ENCODE data around the gene FTO. TPM values are rescaled to one million over a fixed set of nuclear protein-coding genes. Genes with fewer than 3 reads are reported as not detected.

FTO gene
- 101 and 125 TPM in 2 replicates for total RNA-seq (2014; rRNA removed; shearing (Covaris generic); ENCODE audit: low replicate concordance)

GRCh38 chr16:53703590-53704444, at the start of gene FTO, which contains the start of gene RPGRIP1L:
Gene FTO (plus strand): TSS chr16:53704156.
Gene RPGRIP1L (minus strand): TSS chr16:53703859. CDS start chr16:53700723, 3,136 bp downstream.
- peak within 1 kb of the TSS; percentile 69 for H3K27ac ChIP-seq (ENCODE audit: low read length)
- peak; percentile 99 for DNase-seq
- peak within 1 kb of the TSS; percentile 47; the same call in 1 of the 2 replicates for H2AFZ ChIP-seq (ENCODE audit: low read length)
- peaks cover 60% of the 10 kb centered on the region for H3K4me1 ChIP-seq (ENCODE audit: low read length)
- H4K20me1 ChIP-seq (ENCODE audit: insufficient read depth, low read depth, low read length) = no peaks in the 10 kb centered on the region
- peak within 1 kb of the TSS; percentile 78 for H3K9ac ChIP-seq (ENCODE audit: low read length)
- peak within 1 kb of the TSS; percentile 67 for H3K4me2 ChIP-seq (ENCODE audit: low read depth, low read length, poor library complexity, severe bottlenecking)
- peaks cover 79% of the 10 kb centered on the region for H3K79me2 ChIP-seq (ENCODE audit: low read length)
- no peaks in the 10 kb centered on the region for H3K27me3 ChIP-seq (ENCODE audit: low read length)
- no peaks in the 10 kb centered on the region for H3K9me2 ChIP-seq (replicated peaks; ENCODE audit: insufficient read depth, low read length)
- H3K36me3 ChIP-seq (ENCODE audit: insufficient read depth, low read length) = peaks cover 47% of the 10 kb centered on the region
- H3K4me3 ChIP-seq (ENCODE audit: low read length) = peak within 1 kb of the TSS; percentile 68
- 0 out of 2 replicates have a peak, but pooled peaks cover 2% of the 10 kb centered on the region for H3K9me3 ChIP-seq (ENCODE audit: low read length)

GRCh38 chr16:53654946-53655345, 49.0 kb upstream of the FTO start:
- Histone ChIP-seq H3K9me3 (ENCODE audit: low read length) (no peaks in the 10 kb centered on the region), H3K4me1 (ENCODE audit: low read length) (peaks cover 2% of the 10 kb centered on the region; the same call in 1 of the 2 replicates), H3K79me2 (ENCODE audit: low read length) (no peaks in the 10 kb centered on the region), H3K9me2 (replicated peaks; ENCODE audit: insufficient read depth, low read length) (no peaks in the 10 kb centered on the region; the same call in 1 of the 2 replicates), H3K4me2 (ENCODE audit: low read depth, low read length, poor library complexity, severe bottlenecking) (no peak overlapping the region), H3K27ac (ENCODE audit: low read length) (no peak overlapping the region), H3K27me3 (ENCODE audit: low read length) (no peaks in the 10 kb centered on the region), H3K9ac (ENCODE audit: low read length) (no peak overlapping the region), H2AFZ (ENCODE audit: low read length) (no peak overlapping the region), H4K20me1 (ENCODE audit: insufficient read depth, low read depth, low read length) (no peaks in the 10 kb centered on the region), H3K36me3 (ENCODE audit: insufficient read depth, low read length) (peaks cover 57% of the 10 kb centered on the region), H3K4me3 (ENCODE audit: low read length) (no peak overlapping the region)
- no peak for DNase-seq

GRCh38 chr16:53662072-53662471, 41.9 kb upstream of the FTO start:
- DNase-seq = peak; percentile 67
- no peaks in the 10 kb centered on the region for H3K27me3 ChIP-seq (ENCODE audit: low read length)
- peak overlapping the region; percentile 65 for H3K4me2 ChIP-seq (ENCODE audit: low read depth, low read length, poor library complexity, severe bottlenecking)
- peak overlapping the region; percentile 37 for H3K4me3 ChIP-seq (ENCODE audit: low read length)
- peak overlapping the region; percentile 11; the same call in 1 of the 2 replicates for H2AFZ ChIP-seq (ENCODE audit: low read length)
- H3K79me2 ChIP-seq (ENCODE audit: low read length) = no peaks in the 10 kb centered on the region
- peaks cover 45% of the 10 kb centered on the region for H3K4me1 ChIP-seq (ENCODE audit: low read length)
- H3K27ac ChIP-seq (ENCODE audit: low read length) = peak overlapping the region; percentile 85
- H4K20me1 ChIP-seq (ENCODE audit: insufficient read depth, low read depth, low read length) = no peaks in the 10 kb centered on the region
- peaks cover 15% of the 10 kb centered on the region; the same call in 1 of the 2 replicates for H3K36me3 ChIP-seq (ENCODE audit: insufficient read depth, low read length)
- H3K9me3 ChIP-seq (ENCODE audit: low read length) = no peaks in the 10 kb centered on the region
- peak overlapping the region; percentile 33 for H3K9ac ChIP-seq (ENCODE audit: low read length)
- no peaks in the 10 kb centered on the region; the same call in 1 of the 2 replicates for H3K9me2 ChIP-seq (replicated peaks; ENCODE audit: insufficient read depth, low read length)

- Histone ChIP-seq H3K36me3 (ENCODE audit: insufficient read depth, low read length) (0 out of 2 replicates have a peak, but pooled peaks cover 8% of the 10 kb centered on the region), H3K4me1 (ENCODE audit: low read length) (peaks cover 47% of the 10 kb centered on the region), H3K4me3 (ENCODE audit: low read length) (0 out of 2 replicates have a peak overlapping the region, but pooled peaks have one; percentile 5), H4K20me1 (ENCODE audit: insufficient read depth, low read depth, low read length) (no peaks in the 10 kb centered on the region), H3K27me3 (ENCODE audit: low read length) (no peaks in the 10 kb centered on the region), H3K4me2 (ENCODE audit: low read depth, low read length, poor library complexity, severe bottlenecking) (peak overlapping the region; percentile 65), H3K9me3 (ENCODE audit: low read length) (no peaks in the 10 kb centered on the region), H2AFZ (ENCODE audit: low read length) (peak overlapping the region; percentile 40), H3K79me2 (ENCODE audit: low read length) (no peaks in the 10 kb centered on the region), H3K9ac (ENCODE audit: low read length) (peak overlapping the region; percentile 26), H3K27ac (ENCODE audit: low read length) (peak overlapping the region; percentile 85), H3K9me2 (replicated peaks; ENCODE audit: insufficient read depth, low read length) (no peaks in the 10 kb centered on the region)
- peak; percentile 54 for DNase-seq
Measured at GRCh38 chr16:53664724-53665345, 39.1 kb upstream of the FTO start.

GRCh38 chr16:53666786-53667415, 37.1 kb upstream of the FTO start:
- no peaks in the 10 kb centered on the region for H3K9me2 ChIP-seq (replicated peaks; ENCODE audit: insufficient read depth, low read length)
- no peak for DNase-seq
- 0 out of 2 replicates have a peak overlapping the region, but pooled peaks have one; percentile 16 for H3K27ac ChIP-seq (ENCODE audit: low read length)
- no peak overlapping the region for H3K4me3 ChIP-seq (ENCODE audit: low read length)
- H3K4me2 ChIP-seq (ENCODE audit: low read depth, low read length, poor library complexity, severe bottlenecking) = no peak overlapping the region
- H4K20me1 ChIP-seq (ENCODE audit: insufficient read depth, low read depth, low read length) = no peaks in the 10 kb centered on the region
- H3K4me1 ChIP-seq (ENCODE audit: low read length) = peaks cover 54% of the 10 kb centered on the region
- no peaks in the 10 kb centered on the region for H3K27me3 ChIP-seq (ENCODE audit: low read length)
- no peak overlapping the region for H3K9ac ChIP-seq (ENCODE audit: low read length)
- H2AFZ ChIP-seq (ENCODE audit: low read length) = no peak overlapping the region
- H3K79me2 ChIP-seq (ENCODE audit: low read length) = no peaks in the 10 kb centered on the region
- no peaks in the 10 kb centered on the region for H3K9me3 ChIP-seq (ENCODE audit: low read length)
- H3K36me3 ChIP-seq (ENCODE audit: insufficient read depth, low read length) = 0 out of 2 replicates have a peak, but pooled peaks cover 4% of the 10 kb centered on the region

- Histone ChIP-seq H3K4me3 (ENCODE audit: low read length) (no peak overlapping the region), H3K9me3 (ENCODE audit: low read length) (no peaks in the 10 kb centered on the region)
Measured at GRCh38 chr16:53668869-53669268, 35.1 kb upstream of the FTO start.

GRCh38 chr16:53672461-53672860, 31.5 kb upstream of the FTO start:
- H3K4me2 ChIP-seq (ENCODE audit: low read depth, low read length, poor library complexity, severe bottlenecking) = peak overlapping the region; percentile 46
- H3K9ac ChIP-seq (ENCODE audit: low read length) = peak overlapping the region; percentile 26
- no peak overlapping the region for H3K4me3 ChIP-seq (ENCODE audit: low read length)
- 0 out of 2 replicates have a peak overlapping the region, but pooled peaks have one; percentile 21 for H2AFZ ChIP-seq (ENCODE audit: low read length)
- H3K9me3 ChIP-seq (ENCODE audit: low read length) = no peaks in the 10 kb centered on the region
- H3K9me2 ChIP-seq (replicated peaks; ENCODE audit: insufficient read depth, low read length) = no peaks in the 10 kb centered on the region
- no peak for DNase-seq
- no peaks in the 10 kb centered on the region for H3K79me2 ChIP-seq (ENCODE audit: low read length)
- H3K36me3 ChIP-seq (ENCODE audit: insufficient read depth, low read length) = peaks cover 16% of the 10 kb centered on the region
- peak overlapping the region; percentile 58 for H3K27ac ChIP-seq (ENCODE audit: low read length)
- no peaks in the 10 kb centered on the region for H3K27me3 ChIP-seq (ENCODE audit: low read length)
- H4K20me1 ChIP-seq (ENCODE audit: insufficient read depth, low read depth, low read length) = no peaks in the 10 kb centered on the region
- peaks cover 42% of the 10 kb centered on the region for H3K4me1 ChIP-seq (ENCODE audit: low read length)

More at GRCh38 chr16:53668869-53669268, 35.1 kb upstream of the FTO start:
- peaks cover 53% of the 10 kb centered on the region for H3K4me1 ChIP-seq (ENCODE audit: low read length)
- no peak overlapping the region for H3K4me2 ChIP-seq (ENCODE audit: low read depth, low read length, poor library complexity, severe bottlenecking)
- peaks cover 11% of the 10 kb centered on the region; the same call in 1 of the 2 replicates for H3K36me3 ChIP-seq (ENCODE audit: insufficient read depth, low read length)
- H2AFZ ChIP-seq (ENCODE audit: low read length) = no peak overlapping the region
- H3K27me3 ChIP-seq (ENCODE audit: low read length) = no peaks in the 10 kb centered on the region
- H3K9me2 ChIP-seq (replicated peaks; ENCODE audit: insufficient read depth, low read length) = no peaks in the 10 kb centered on the region
- no peak overlapping the region for H3K9ac ChIP-seq (ENCODE audit: low read length)
- H3K79me2 ChIP-seq (ENCODE audit: low read length) = no peaks in the 10 kb centered on the region
- H3K27ac ChIP-seq (ENCODE audit: low read length) = peak overlapping the region; percentile 2; the same call in 1 of the 2 replicates
- no peaks in the 10 kb centered on the region for H4K20me1 ChIP-seq (ENCODE audit: insufficient read depth, low read depth, low read length)
- no peak for DNase-seq

Data from Karpas-422 (cell line).